ENCODE results near the gene QKI.

Gene QKI

DNA sequence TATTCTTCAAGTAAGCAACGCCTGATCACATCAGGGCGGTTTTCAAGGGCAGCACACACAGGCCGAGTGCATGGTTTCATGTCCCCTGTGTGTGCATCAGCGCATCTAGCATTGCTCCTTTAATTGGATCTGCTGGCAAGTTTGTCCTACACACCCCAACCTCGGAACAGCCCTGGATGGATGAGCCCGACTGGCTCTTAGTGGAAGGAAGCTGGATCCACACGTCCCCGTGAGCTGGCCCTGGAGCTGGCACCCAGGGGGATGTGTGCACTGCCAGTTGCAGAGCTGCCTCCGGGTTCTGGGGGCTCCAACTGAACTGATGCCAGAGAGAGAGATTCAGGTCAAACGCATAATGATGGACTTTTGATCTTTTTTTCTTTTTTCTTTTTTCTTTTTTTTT is 39.2 kb upstream of the QKI start:
- Histone ChIP-seq H3K36me3 (ENCODE audit: insufficient read depth) (no peaks in the 10 kb centered on the region), H3K4me3 (IDR thresholded peaks at IDR 0.05; ENCODE audit: insufficient read depth, low read depth, low read length) (no peak overlapping the region), H3K27ac (no peak overlapping the region), H3K4me2 (no peak overlapping the region), H3K9ac (no peak overlapping the region), H2AFZ (ENCODE audit: low read depth) (no peak overlapping the region), H3K27me3 (ENCODE audit: insufficient read depth, low read depth) (no peaks in the 10 kb centered on the region), H4K20me1 (ENCODE audit: insufficient read depth) (no peaks in the 10 kb centered on the region), H3K79me2 (ENCODE audit: insufficient read depth, low read depth) (no peaks in the 10 kb centered on the region), H3K4me1 (ENCODE audit: low read depth, poor library complexity, severe bottlenecking) (no peaks in the 10 kb centered on the region)
- TF ChIP-seq, protein P1, sequence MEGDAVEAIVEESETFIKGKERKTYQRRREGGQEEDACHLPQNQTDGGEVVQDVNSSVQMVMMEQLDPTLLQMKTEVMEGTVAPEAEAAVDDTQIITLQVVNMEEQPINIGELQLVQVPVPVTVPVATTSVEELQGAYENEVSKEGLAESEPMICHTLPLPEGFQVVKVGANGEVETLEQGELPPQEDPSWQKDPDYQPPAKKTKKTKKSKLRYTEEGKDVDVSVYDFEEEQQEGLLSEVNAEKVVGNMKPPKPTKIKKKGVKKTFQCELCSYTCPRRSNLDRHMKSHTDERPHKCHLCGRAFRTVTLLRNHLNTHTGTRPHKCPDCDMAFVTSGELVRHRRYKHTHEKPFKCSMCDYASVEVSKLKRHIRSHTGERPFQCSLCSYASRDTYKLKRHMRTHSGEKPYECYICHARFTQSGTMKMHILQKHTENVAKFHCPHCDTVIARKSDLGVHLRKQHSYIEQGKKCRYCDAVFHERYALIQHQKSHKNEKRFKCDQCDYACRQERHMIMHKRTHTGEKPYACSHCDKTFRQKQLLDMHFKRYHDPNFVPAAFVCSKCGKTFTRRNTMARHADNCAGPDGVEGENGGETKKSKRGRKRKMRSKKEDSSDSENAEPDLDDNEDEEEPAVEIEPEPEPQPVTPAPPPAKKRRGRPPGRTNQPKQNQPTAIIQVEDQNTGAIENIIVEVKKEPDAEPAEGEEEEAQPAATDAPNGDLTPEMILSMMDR (conservative IDR thresholded peaks at IDR 0.05; ENCODE audit: low read depth, low read length): no peak

DNA sequence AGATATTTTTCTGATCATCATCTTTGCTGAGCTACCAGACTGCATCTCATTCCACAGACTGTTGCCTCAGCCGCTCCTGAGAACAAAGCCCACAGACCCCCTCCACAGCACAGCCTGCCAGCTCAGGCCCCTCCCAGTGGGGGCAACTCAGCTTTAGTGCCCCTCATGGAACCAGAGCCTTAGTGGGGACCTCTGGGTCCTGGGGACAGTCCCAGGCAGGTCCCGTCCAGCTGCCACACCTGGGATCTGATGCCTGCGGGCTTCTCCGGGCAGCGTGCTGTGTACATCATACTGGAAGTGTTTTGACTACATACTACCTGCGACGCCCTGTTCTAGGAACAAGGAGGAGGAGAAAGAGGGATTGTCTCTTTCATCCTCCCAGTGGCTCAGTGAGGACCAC is 38.3 kb upstream of the QKI start:
- Histone ChIP-seq H3K27ac (no peak overlapping the region), H3K36me3 (ENCODE audit: insufficient read depth) (no peaks in the 10 kb centered on the region), H3K4me3 (IDR thresholded peaks at IDR 0.05; ENCODE audit: insufficient read depth, low read depth, low read length) (no peak overlapping the region), H3K4me2 (no peak overlapping the region), H3K4me1 (ENCODE audit: low read depth, poor library complexity, severe bottlenecking) (no peaks in the 10 kb centered on the region), H3K9ac (no peak overlapping the region), H3K27me3 (ENCODE audit: insufficient read depth, low read depth) (no peaks in the 10 kb centered on the region), H3K79me2 (ENCODE audit: insufficient read depth, low read depth) (no peaks in the 10 kb centered on the region), H2AFZ (ENCODE audit: low read depth) (no peak overlapping the region), H4K20me1 (ENCODE audit: insufficient read depth) (no peaks in the 10 kb centered on the region)
- TF ChIP-seq, protein P1 (conservative IDR thresholded peaks at IDR 0.05; ENCODE audit: low read depth, low read length): no peak

DNA sequence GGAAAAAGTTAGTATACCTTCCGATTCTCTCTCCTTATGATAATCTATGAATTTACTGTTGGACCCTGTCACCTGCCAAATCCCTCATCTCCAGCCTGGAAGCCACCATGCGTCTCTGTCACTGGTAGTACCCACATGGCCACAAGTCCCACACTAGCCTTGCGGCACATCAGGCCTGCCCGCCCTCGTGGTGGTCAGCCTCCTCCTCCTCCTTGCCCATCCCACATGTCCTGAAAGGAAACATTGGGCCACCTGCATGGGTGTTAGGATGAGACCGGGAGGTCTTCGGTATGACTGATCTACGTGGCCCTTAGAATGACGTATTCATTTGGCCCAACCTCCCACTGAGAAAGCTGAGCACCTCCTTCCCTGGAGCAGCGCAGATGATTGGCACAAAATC is 37.0 kb upstream of the QKI start:
- no peaks in the 10 kb centered on the region for H3K79me2 ChIP-seq (ENCODE audit: insufficient read depth, low read depth)
- H4K20me1 ChIP-seq (ENCODE audit: insufficient read depth): no peaks in the 10 kb centered on the region
- no peak overlapping the region for H3K4me2 ChIP-seq
- no peak overlapping the region for H3K4me3 ChIP-seq (IDR thresholded peaks at IDR 0.05; ENCODE audit: insufficient read depth, low read depth, low read length)
- H3K27ac ChIP-seq: no peak overlapping the region
- H3K27me3 ChIP-seq (ENCODE audit: insufficient read depth, low read depth): no peaks in the 10 kb centered on the region
- no peak overlapping the region for H2AFZ ChIP-seq (ENCODE audit: low read depth)
- no peaks in the 10 kb centered on the region for H3K4me1 ChIP-seq (ENCODE audit: low read depth, poor library complexity, severe bottlenecking)
- no peak overlapping the region for H3K9ac ChIP-seq
- no peaks in the 10 kb centered on the region for H3K36me3 ChIP-seq (ENCODE audit: insufficient read depth)
- TF ChIP-seq, protein P1 (conservative IDR thresholded peaks at IDR 0.05; ENCODE audit: low read depth, low read length): no peak

DNA sequence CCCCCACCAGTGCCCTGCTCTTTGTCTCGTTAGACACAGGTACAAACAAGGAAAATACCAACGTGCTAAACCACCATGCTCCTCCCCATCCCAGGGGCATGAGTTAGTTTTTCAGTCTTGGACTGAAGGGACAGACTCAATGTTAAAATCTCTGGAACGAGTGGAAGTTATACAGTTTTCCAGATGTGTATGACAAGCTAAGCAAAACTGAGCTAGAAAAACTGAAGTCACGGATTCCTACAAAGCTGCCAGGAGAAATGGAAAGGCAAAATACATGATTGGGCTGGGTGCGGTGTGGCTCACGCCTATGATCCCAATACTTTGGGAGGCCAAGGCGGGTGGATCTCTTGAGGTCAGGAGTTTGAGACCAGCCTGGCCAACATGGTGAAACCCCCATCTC is 34.3 kb upstream of the QKI start:
- TF ChIP-seq, protein P1 (conservative IDR thresholded peaks at IDR 0.05; ENCODE audit: low read depth, low read length): no peak
- no peaks in the 10 kb centered on the region for H3K4me1 ChIP-seq (ENCODE audit: low read depth, poor library complexity, severe bottlenecking)
- no peaks in the 10 kb centered on the region for H4K20me1 ChIP-seq (ENCODE audit: insufficient read depth)
- no peaks in the 10 kb centered on the region for H3K36me3 ChIP-seq (ENCODE audit: insufficient read depth)
- no peaks in the 10 kb centered on the region for H3K27me3 ChIP-seq (ENCODE audit: insufficient read depth, low read depth)
- no peaks in the 10 kb centered on the region for H3K79me2 ChIP-seq (ENCODE audit: insufficient read depth, low read depth)
- H3K9ac ChIP-seq: no peak overlapping the region
- no peak overlapping the region for H2AFZ ChIP-seq (ENCODE audit: low read depth)
- no peak overlapping the region for H3K4me2 ChIP-seq
- H3K4me3 ChIP-seq (IDR thresholded peaks at IDR 0.05; ENCODE audit: insufficient read depth, low read depth, low read length): no peak overlapping the region
- no peak overlapping the region for H3K27ac ChIP-seq
